G401.6 (cell line): Measurements from ENCODE around the gene CEP112.

Experiments
- FAIRE-seq: peaks from 2 replicates; lab custom pipeline; 2012; peaks lifted over from hg19 to GRCh38; lab: Jason Lieb, UNC

The CEP112 gene

GRCh38 chr17:66191593-66192377 lies at the start of gene CEP112:
Gene CEP112, minus strand, starts transcription at chr17:66192133.
- FAIRE-seq: no peak

GRCh38 chr17:66240630-66241029 lies 48.7 kb upstream of the CEP112 start:
- no peak for FAIRE-seq

GRCh38 chr17:66240013-66240412 lies 48.1 kb upstream of the CEP112 start:
- FAIRE-seq: no peak

GRCh38 chr17:66235377-66235994 lies 43.6 kb upstream of the CEP112 start:
- FAIRE-seq: no peak

GRCh38 chr17:66234611-66235010 lies 42.7 kb upstream of the CEP112 start:
- FAIRE-seq: no peak

GRCh38 chr17:66233023-66233753 lies 41.3 kb upstream of the CEP112 start:
- FAIRE-seq: no peak

GRCh38 chr17:66230922-66231591 lies 39.1 kb upstream of the CEP112 start:
- no peak for FAIRE-seq

GRCh38 chr17:66229783-66230538 lies 38.0 kb upstream of the CEP112 start:
- no peak for FAIRE-seq

GRCh38 chr17:66228887-66229782 lies 37.2 kb upstream of the CEP112 start, which contains the start of gene APOH:
Gene APOH, minus strand, starts transcription at chr17:66229415. Its CDS starts 36 bp downstream, at chr17:66229379.
- FAIRE-seq: no peak

- FAIRE-seq: no peak
Observed at GRCh38 chr17:66227212-66228045, 35.5 kb upstream of the CEP112 start.

GRCh38 chr17:66222798-66223350 lies 30.9 kb upstream of the CEP112 start:
- no peak for FAIRE-seq

- no peak for FAIRE-seq
Observed at GRCh38 chr17:66221755-66222530, 30.0 kb upstream of the CEP112 start.

GRCh38 chr17:66221343-66221742 lies 29.4 kb upstream of the CEP112 start:
- FAIRE-seq: no peak

GRCh38 chr17:66220079-66220835 lies 28.3 kb upstream of the CEP112 start:
- no peak for FAIRE-seq

- no peak for FAIRE-seq
Observed at GRCh38 chr17:66215529-66215911, 23.6 kb upstream of the CEP112 start.

GRCh38 chr17:66214884-66215528 lies 23.1 kb upstream of the CEP112 start:
- no peak for FAIRE-seq

GRCh38 chr17:66211047-66211810 lies 19.3 kb upstream of the CEP112 start:
- FAIRE-seq: no peak
